Measurements from ENCODE around the gene CHPF.

CHPF gene

DNA sequence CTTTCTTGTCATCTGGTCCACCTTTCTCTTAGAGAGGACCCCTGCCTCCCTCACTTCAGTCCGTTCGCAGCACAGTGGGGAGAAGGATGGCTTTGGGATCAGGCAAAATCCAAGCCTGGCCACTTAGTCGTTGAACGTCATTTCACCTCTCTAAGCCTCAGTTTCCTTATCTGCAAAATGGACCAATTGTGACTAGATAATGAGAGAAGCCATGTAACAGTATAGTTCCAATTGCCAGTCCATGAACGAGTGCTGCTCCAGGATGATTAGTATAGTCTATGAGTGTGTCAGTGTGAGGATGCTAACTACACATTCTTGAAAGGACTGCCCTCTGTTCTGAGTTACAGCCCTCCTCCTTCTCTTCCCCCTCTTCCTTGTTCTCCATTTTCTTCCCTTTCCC is 29.6 kb upstream of the CHPF start:
- peaks cover 0 to 16% of the 10 kb centered on the region in 2 donors for H3K4me1 ChIP-seq (ENCODE audit: control insufficient read depth in 1 of 2, insufficient read depth in 2 of 2, low read length in 2 of 2)
- H3K27me3 ChIP-seq (ENCODE audit: low read depth, low read length): no peaks in the 10 kb centered on the region
- no peak overlapping the region for H3K27ac ChIP-seq (ENCODE audit: low read length)

DNA sequence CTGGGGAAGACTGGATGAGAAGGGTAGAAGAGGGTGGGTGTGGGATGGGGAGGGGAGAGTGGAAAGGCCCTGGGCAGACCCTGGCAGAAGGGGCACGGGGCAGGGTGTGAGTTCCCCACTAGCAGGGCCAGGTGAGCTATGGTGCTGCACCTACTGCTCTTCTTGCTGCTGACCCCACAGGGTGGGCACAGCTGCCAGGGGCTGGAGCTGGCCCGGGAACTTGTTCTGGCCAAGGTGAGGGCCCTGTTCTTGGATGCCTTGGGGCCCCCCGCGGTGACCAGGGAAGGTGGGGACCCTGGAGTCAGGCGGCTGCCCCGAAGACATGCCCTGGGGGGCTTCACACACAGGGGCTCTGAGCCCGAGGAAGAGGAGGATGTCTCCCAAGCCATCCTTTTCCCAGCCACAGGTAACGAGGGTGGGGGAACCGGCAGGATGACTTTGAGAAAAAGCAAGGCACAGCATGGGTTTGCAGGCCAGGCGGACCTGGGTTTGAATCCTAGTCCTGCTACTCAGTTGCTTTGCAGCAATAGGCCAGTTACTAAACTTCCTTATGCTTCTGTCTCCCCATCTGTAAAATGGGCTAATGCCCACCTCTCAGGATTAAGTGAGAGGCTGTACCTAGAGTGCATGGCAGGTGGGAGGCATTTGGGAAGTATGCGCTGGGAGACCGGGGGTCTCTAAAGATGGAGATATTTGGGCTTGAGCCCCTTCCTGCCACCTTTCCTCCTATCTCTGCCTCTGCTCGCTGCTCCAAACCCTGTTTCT is 28.8 kb upstream of the CHPF start, which contains the start of gene INHA:
INHA (plus strand) TSS at position 74 of the 765 bp plus-strand sequence; CDS start at position 139, 65 bp downstream.
- H3K4me3 ChIP-seq (ENCODE audit: low read depth in 1 of 2, low read length in 2 of 2): peak within 1 kb of the TSS in 1 of 2 donors; percentile 74

More for the DNA sequence above, 29.6 kb upstream of the CHPF start:
- Histone ChIP-seq H3K36me3 (ENCODE audit: control insufficient read depth in 1 of 2, insufficient read depth in 2 of 2, low read length in 2 of 2) (peaks cover 0 to 1% of the 10 kb centered on the region in 2 donors), H3K9me3 (ENCODE audit: control insufficient read depth in 1 of 2, low read length in 2 of 2) (no peaks in the 10 kb centered on the region), H3K4me3 (ENCODE audit: low read depth in 1 of 2, low read length in 2 of 2) (no peak overlapping the region)

DNA sequence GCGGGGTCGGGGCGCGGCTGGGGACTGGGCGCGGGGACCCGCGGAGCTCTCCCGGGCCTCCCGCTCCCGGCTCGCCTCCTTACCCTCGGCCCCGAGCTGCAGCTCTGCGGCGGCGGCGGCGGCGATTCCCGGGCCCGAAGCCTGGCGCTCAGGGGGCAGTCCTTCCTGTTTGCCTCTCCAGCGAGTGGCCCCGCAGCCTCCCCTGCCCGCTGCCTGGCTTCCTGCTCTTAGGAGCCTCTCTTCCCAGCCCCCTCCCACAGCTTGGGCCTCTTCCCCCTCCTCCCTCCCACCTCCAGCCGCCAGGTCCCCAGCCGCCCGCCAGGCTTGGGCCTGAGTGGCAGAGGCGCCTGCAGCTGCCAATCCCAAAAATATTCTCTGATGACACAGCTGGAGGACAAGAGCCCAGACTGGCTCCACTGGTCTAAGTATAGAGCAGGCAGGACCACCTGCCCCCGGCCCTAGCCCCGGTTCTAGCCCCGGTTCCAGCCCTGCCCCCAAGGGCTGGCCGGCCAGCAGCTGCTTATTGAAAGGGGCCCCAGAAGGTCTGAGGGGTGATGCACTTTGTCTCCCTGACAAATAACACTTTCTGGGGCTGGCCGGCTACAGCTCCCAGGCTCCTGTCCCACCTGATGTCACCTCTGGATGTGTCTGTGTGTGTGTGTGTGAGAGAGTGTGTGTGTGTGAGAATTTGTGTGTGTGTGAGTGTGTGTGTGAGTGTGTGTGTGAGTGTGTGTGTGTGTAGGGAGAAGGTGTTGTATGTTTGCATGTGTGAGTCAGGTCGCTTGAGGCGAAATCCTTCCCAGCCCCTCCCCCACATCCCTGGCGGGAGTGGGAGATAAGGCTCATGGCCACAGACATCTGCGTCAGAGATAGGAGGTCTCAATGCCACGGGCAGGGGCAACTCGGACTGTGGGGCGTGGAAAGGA is 28.0 kb upstream of the CHPF start, which contains the start of gene OBSL1:
OBSL1 (minus strand) TSS at position 229 of the 926 bp plus-strand sequence. CDS start 307 bp downstream, outside the sequence.
- H3K36me3 ChIP-seq (ENCODE audit: control insufficient read depth in 1 of 2, insufficient read depth in 2 of 2, low read length in 2 of 2): peaks cover 0 to 17% of the 10 kb centered on the region in 2 donors
- H3K27ac ChIP-seq (ENCODE audit: low read length): no peak within 1 kb of the TSS
- H3K9me3 ChIP-seq (ENCODE audit: control insufficient read depth in 1 of 2, low read length in 2 of 2): no peaks in the 10 kb centered on the region
- no peaks in the 10 kb centered on the region for H3K27me3 ChIP-seq (ENCODE audit: low read depth, low read length)
- peaks cover 0 to 16% of the 10 kb centered on the region in 2 donors for H3K4me1 ChIP-seq (ENCODE audit: control insufficient read depth in 1 of 2, insufficient read depth in 2 of 2, low read length in 2 of 2)
- peak within 1 kb of the TSS in 1 of 2 donors; percentile 74 for H3K4me3 ChIP-seq (ENCODE audit: low read depth in 1 of 2, low read length in 2 of 2)

More for the DNA sequence above, 28.8 kb upstream of the CHPF start, which contains the start of gene INHA:
- no peak within 1 kb of the TSS for H3K27ac ChIP-seq (ENCODE audit: low read length)
- H3K9me3 ChIP-seq (ENCODE audit: control insufficient read depth in 1 of 2, low read length in 2 of 2): no peaks in the 10 kb centered on the region
- H3K27me3 ChIP-seq (ENCODE audit: low read depth, low read length): no peaks in the 10 kb centered on the region
- peaks cover 0 to 9% of the 10 kb centered on the region in 2 donors for H3K36me3 ChIP-seq (ENCODE audit: control insufficient read depth in 1 of 2, insufficient read depth in 2 of 2, low read length in 2 of 2)
- H3K4me1 ChIP-seq (ENCODE audit: control insufficient read depth in 1 of 2, insufficient read depth in 2 of 2, low read length in 2 of 2): peaks cover 0 to 16% of the 10 kb centered on the region in 2 donors

DNA sequence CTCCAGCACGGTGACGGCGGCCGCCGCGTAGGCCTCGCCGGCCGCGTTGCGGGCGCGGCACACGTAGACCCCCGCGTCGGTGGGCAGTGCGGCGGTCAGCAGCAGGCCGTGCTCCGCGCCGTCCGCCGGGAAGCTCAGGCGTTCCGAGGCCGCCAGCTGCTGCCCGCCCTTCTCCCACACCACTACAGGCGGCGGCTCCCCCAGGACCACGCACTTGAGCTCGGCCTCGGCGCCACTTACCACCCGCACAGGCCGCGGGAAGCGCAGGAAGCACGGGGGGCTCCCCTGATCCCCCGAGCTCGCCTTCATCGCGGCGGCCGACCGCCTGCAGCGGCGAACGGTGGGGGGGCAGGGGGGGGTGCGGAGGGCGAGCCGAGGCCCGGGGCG is 27.3 kb upstream of the CHPF start:
- Histone ChIP-seq H3K36me3 (ENCODE audit: control insufficient read depth in 1 of 2, insufficient read depth in 2 of 2, low read length in 2 of 2) (peaks cover 0 to 24% of the 10 kb centered on the region in 2 donors), H3K9me3 (ENCODE audit: control insufficient read depth in 1 of 2, low read length in 2 of 2) (no peaks in the 10 kb centered on the region), H3K4me1 (ENCODE audit: control insufficient read depth in 1 of 2, insufficient read depth in 2 of 2, low read length in 2 of 2) (peaks cover 0 to 16% of the 10 kb centered on the region in 2 donors), H3K4me3 (ENCODE audit: low read depth in 1 of 2, low read length in 2 of 2) (peak overlapping the region in 1 of 2 donors; percentile 74), H3K27ac (ENCODE audit: low read length) (no peak overlapping the region), H3K27me3 (ENCODE audit: low read depth, low read length) (no peaks in the 10 kb centered on the region)

DNA sequence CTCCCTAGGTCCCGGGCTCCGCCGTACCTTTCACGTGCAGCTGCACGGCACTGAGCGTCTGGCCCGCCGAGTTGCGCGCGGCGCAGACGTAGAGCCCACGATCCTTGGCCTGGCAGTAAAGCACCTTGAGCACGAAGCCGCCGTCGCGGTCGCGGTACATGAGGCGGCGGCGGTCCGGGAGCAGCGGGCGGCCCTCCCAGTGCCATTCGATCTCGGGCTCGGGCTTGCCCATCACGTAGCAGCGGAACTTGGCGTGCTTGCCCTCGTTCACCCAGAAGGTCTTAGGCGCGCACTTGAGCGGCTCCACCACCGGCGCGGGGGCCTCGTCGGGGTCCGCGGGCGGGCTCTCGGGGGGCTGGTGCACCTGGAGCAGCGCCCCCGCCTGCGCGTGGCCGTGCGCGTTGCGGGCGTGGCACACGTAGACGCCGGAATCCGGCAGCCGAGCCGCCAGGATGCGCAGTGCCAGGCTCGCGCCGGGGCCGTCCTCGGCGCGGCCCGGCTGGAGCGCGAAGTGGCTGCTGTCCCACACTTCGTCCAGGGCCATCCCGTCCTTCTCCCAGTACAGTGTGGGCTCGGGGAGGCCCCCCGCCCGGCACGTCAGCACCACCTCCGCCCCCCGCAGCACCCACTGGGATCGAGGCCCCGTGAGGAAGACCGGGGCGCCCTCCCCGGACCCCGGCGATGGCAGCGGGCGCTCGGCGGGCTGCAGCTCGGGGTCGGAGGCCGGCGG is 26.8 kb upstream of the CHPF start:
- Histone ChIP-seq H3K27ac (ENCODE audit: low read length) (no peak overlapping the region), H3K9me3 (ENCODE audit: control insufficient read depth in 1 of 2, low read length in 2 of 2) (no peaks in the 10 kb centered on the region), H3K4me1 (ENCODE audit: control insufficient read depth in 1 of 2, insufficient read depth in 2 of 2, low read length in 2 of 2) (peaks cover 0 to 16% of the 10 kb centered on the region in 2 donors), H3K4me3 (ENCODE audit: low read depth in 1 of 2, low read length in 2 of 2) (peak overlapping the region in 1 of 2 donors; percentile 74), H3K36me3 (ENCODE audit: control insufficient read depth in 1 of 2, insufficient read depth in 2 of 2, low read length in 2 of 2) (peaks cover 0 to 24% of the 10 kb centered on the region in 2 donors), H3K27me3 (ENCODE audit: low read depth, low read length) (no peaks in the 10 kb centered on the region)

DNA sequence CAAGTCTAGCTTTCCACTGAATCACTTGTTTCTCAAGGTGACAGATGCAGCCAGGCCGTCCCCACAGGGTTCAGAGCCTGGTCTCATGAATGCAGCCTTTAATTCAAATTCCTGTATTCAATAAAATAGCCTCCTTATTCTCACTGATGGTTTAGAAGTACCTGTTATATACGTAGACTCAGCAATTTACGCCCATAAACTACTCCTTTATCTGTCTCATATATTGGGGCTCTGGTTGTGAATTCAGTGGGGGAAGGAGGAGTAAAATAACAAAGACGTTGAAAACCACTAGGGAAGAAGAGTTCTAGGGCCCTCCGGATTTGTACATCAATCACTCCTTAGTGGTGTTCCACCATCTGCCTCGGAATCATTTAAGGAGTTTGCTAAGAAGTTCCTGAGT is 26.0 kb upstream of the CHPF start:
- Histone ChIP-seq H3K36me3 (ENCODE audit: control insufficient read depth in 1 of 2, insufficient read depth in 2 of 2, low read length in 2 of 2) (peaks cover 0 to 27% of the 10 kb centered on the region in 2 donors), H3K27ac (ENCODE audit: low read length) (no peak overlapping the region), H3K27me3 (ENCODE audit: low read depth, low read length) (no peaks in the 10 kb centered on the region), H3K4me3 (ENCODE audit: low read depth in 1 of 2, low read length in 2 of 2) (peak overlapping the region in 1 of 2 donors; percentile 74), H3K4me1 (ENCODE audit: control insufficient read depth in 1 of 2, insufficient read depth in 2 of 2, low read length in 2 of 2) (peaks cover 0 to 16% of the 10 kb centered on the region in 2 donors), H3K9me3 (ENCODE audit: control insufficient read depth in 1 of 2, low read length in 2 of 2) (no peaks in the 10 kb centered on the region)

DNA sequence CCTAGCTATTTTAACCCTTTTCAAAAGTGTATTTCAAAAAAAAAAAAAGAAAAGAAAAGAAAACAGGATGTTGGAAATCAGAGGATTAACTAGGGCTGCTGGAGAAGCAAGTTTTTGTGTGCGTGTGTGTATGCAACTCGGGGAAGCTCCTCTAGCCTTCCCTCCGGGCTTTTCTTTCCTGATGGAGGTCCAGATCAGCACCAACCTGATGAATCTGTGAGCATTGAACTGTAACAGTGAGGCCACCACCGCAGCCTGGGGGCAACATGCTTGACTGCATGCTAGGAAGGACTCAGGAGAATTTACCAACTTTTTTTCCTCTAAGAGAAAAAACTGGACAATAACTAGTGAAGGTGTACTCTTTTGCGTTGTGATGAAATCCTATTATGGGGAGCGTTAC is 25.4 kb upstream of the CHPF start:
- Histone ChIP-seq H3K27me3 (ENCODE audit: low read depth, low read length) (no peaks in the 10 kb centered on the region), H3K9me3 (ENCODE audit: control insufficient read depth in 1 of 2, low read length in 2 of 2) (no peaks in the 10 kb centered on the region), H3K36me3 (ENCODE audit: control insufficient read depth in 1 of 2, insufficient read depth in 2 of 2, low read length in 2 of 2) (peaks cover 0 to 27% of the 10 kb centered on the region in 2 donors), H3K27ac (ENCODE audit: low read length) (no peak overlapping the region), H3K4me3 (ENCODE audit: low read depth in 1 of 2, low read length in 2 of 2) (no peak overlapping the region), H3K4me1 (ENCODE audit: control insufficient read depth in 1 of 2, insufficient read depth in 2 of 2, low read length in 2 of 2) (peaks cover 0 to 16% of the 10 kb centered on the region in 2 donors)

DNA sequence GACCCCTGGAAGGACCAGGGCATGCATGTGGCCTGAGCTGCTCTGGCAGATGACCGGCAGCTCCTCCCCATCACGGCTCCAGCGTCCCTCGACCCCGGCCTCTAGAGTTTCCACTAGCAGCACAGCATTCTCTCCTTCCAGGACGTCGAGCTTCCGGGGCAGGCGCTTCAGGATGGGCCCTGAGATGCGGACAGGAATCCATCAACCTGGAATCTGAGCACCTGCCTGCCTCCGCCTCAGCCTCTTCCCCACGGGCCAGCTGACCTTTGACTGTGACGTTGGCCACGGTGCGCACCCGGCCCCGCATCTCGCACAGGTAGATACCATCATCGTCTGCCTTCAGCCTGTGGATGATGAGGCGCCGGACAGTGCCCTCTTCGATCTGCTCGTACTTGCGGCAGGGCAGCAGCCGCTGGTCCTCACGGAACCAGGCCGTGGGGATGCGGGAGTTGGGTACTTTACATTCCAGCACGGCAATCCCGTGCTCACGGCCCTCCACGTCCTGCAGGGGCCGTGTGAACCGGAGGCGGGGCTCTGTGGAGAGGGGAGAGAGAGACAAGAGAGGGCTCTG is 24.3 kb upstream of the CHPF start:
- Histone ChIP-seq H3K27me3 (ENCODE audit: low read depth, low read length) (no peaks in the 10 kb centered on the region), H3K36me3 (ENCODE audit: control insufficient read depth in 1 of 2, insufficient read depth in 2 of 2, low read length in 2 of 2) (peaks cover 0 to 37% of the 10 kb centered on the region in 2 donors), H3K9me3 (ENCODE audit: control insufficient read depth in 1 of 2, low read length in 2 of 2) (no peaks in the 10 kb centered on the region), H3K4me1 (ENCODE audit: control insufficient read depth in 1 of 2, insufficient read depth in 2 of 2, low read length in 2 of 2) (peaks cover 0 to 16% of the 10 kb centered on the region in 2 donors), H3K4me3 (ENCODE audit: low read depth in 1 of 2, low read length in 2 of 2) (no peak overlapping the region), H3K27ac (ENCODE audit: low read length) (no peak overlapping the region)

DNA sequence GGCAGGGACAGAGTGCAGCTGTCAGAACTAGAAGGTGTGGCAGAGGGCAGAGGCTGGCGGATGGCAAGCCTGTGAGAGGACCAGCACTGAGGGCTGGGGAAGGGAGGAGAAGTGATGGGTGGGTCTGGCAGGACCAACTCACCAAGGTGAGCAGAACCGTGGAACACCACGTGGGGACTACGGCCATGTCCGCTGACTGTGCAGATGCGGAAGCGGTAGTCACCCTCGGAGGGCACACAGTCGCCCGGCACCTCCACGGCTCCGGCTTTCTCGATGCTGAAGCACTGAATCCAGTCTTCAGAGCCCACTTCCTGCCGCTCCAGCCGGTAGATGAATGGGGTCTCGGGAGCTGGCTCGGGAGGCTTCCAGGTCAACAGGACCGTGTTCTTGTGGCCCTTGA is 23.5 kb upstream of the CHPF start:
- Histone ChIP-seq H3K27ac (ENCODE audit: low read length) (no peak overlapping the region), H3K4me3 (ENCODE audit: low read depth in 1 of 2, low read length in 2 of 2) (no peak overlapping the region), H3K4me1 (ENCODE audit: control insufficient read depth in 1 of 2, insufficient read depth in 2 of 2, low read length in 2 of 2) (peaks cover 0 to 16% of the 10 kb centered on the region in 2 donors), H3K36me3 (ENCODE audit: control insufficient read depth in 1 of 2, insufficient read depth in 2 of 2, low read length in 2 of 2) (peaks cover 0 to 40% of the 10 kb centered on the region in 2 donors), H3K27me3 (ENCODE audit: low read depth, low read length) (no peaks in the 10 kb centered on the region), H3K9me3 (ENCODE audit: control insufficient read depth in 1 of 2, low read length in 2 of 2) (no peaks in the 10 kb centered on the region)

DNA sequence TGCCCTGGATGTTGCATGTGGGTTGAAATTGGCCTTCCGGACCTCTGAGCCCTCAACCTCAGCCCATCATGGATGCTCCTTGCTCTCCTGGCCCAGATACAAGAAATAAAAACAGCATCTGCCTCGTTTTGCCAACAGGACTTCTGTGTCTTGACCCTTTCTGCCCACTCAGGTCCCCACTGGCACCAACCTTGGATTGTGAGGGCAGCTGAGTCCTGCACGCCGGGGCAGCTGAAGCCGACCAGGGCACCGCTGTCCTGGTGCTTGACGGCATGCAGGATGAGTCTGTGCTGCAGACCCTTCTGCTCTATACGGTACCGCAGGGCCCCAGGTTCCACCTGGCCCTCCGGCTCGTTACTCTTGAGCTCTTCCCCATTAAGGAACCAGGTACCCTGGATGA is 23.0 kb upstream of the CHPF start:
- Histone ChIP-seq H3K36me3 (ENCODE audit: control insufficient read depth in 1 of 2, insufficient read depth in 2 of 2, low read length in 2 of 2) (peaks cover 0 to 40% of the 10 kb centered on the region in 2 donors), H3K27ac (ENCODE audit: low read length) (no peak overlapping the region), H3K9me3 (ENCODE audit: control insufficient read depth in 1 of 2, low read length in 2 of 2) (no peaks in the 10 kb centered on the region), H3K27me3 (ENCODE audit: low read depth, low read length) (no peaks in the 10 kb centered on the region), H3K4me3 (ENCODE audit: low read depth in 1 of 2, low read length in 2 of 2) (no peak overlapping the region), H3K4me1 (ENCODE audit: control insufficient read depth in 1 of 2, insufficient read depth in 2 of 2, low read length in 2 of 2) (peaks cover 0 to 12% of the 10 kb centered on the region in 2 donors)

Data from muscle layer of duodenum (tissue), 2 donors.